NB4 (cell line): ENCODE measurements around the gene ASAP3.
"Not testable (repeated sequence)": the region's sequence is repeated elsewhere in the genome, so short reads cannot be mapped to it uniquely, and the experiment has no call there.

Source experiments
- POLR2A ChIP-seq: IDR thresholded peaks from 2 replicates; pipeline ENCODE4 v1.6.1; 2011; ENCODE audit warnings: mild to moderate bottlenecking; ENCODE audit not compliant: insufficient read length; ENCODE audit errors: extremely low read depth
- TF ChIP-seq, protein P1 (sequence below): IDR thresholded peaks from one replicate; pipeline ENCODE4 v1.5.1; 2012; ENCODE audit warnings: low read depth, low read length

- TF ChIP-seq, protein P1, sequence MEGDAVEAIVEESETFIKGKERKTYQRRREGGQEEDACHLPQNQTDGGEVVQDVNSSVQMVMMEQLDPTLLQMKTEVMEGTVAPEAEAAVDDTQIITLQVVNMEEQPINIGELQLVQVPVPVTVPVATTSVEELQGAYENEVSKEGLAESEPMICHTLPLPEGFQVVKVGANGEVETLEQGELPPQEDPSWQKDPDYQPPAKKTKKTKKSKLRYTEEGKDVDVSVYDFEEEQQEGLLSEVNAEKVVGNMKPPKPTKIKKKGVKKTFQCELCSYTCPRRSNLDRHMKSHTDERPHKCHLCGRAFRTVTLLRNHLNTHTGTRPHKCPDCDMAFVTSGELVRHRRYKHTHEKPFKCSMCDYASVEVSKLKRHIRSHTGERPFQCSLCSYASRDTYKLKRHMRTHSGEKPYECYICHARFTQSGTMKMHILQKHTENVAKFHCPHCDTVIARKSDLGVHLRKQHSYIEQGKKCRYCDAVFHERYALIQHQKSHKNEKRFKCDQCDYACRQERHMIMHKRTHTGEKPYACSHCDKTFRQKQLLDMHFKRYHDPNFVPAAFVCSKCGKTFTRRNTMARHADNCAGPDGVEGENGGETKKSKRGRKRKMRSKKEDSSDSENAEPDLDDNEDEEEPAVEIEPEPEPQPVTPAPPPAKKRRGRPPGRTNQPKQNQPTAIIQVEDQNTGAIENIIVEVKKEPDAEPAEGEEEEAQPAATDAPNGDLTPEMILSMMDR = not testable (repeated sequence)
- TF ChIP-seq POLR2A = not testable (repeated sequence)
Measured at GRCh38 chr1:23380236-23380635, 103.7 kb downstream of the ASAP3 start.
